Measurements from ENCODE around the gene NCKAP5.

Gene NCKAP5

GRCh38 chr2:132632000-132632649 is 936.1 kb downstream of the NCKAP5 start:
- no peak overlapping the region for H3K27ac ChIP-seq (replicated peaks)
- TF ChIP-seq CTCF (IDR thresholded peaks at IDR 0.05; ENCODE audit: insufficient read depth, low read length) (no peak), GABPA (IDR thresholded peaks at IDR 0.05; ENCODE audit: low read depth) (no peak), SPI1 (IDR thresholded peaks at IDR 0.05; ENCODE audit: borderline replicate concordance, low read depth) (no peak), REST (IDR thresholded peaks at IDR 0.05; ENCODE audit: insufficient replicate concordance, low read depth) (no peak)
- no peak overlapping the region for H3K4me3 ChIP-seq (replicated peaks; ENCODE audit: insufficient read depth, low read length)
- DNase-seq (ENCODE audit: low read depth in 1 of 2, low spot score in 1 of 2) = no peak
- no peaks in the 10 kb centered on the region for H3K27me3 ChIP-seq (ENCODE audit: insufficient read depth, poor library complexity, severe bottlenecking)

- DNase-seq (ENCODE audit: low read depth in 1 of 2, low spot score in 1 of 2) = no peak
- no peak for TF ChIP-seq CTCF (IDR thresholded peaks at IDR 0.05; ENCODE audit: insufficient read depth, low read length)
- no peak for TF ChIP-seq REST (IDR thresholded peaks at IDR 0.05; ENCODE audit: insufficient replicate concordance, low read depth)
- no peak for TF ChIP-seq POLR2AphosphoS5 (IDR thresholded peaks at IDR 0.05; ENCODE audit: low read depth)
- no peak for TF ChIP-seq SPI1 (IDR thresholded peaks at IDR 0.05; ENCODE audit: borderline replicate concordance, low read depth)
- TF ChIP-seq GABPA (IDR thresholded peaks at IDR 0.05; ENCODE audit: low read depth) = no peak
- Histone ChIP-seq H3K27ac (replicated peaks) (no peak overlapping the region), H3K4me3 (replicated peaks; ENCODE audit: insufficient read depth, low read length) (no peak overlapping the region), H3K27me3 (ENCODE audit: insufficient read depth, poor library complexity, severe bottlenecking) (no peaks in the 10 kb centered on the region)
These were observed 940.7 kb downstream of the NCKAP5 start for GRCh38 chr2:132627536-132627935.

- Histone ChIP-seq H3K27me3 (ENCODE audit: insufficient read depth, poor library complexity, severe bottlenecking) (no peaks in the 10 kb centered on the region), H3K27ac (replicated peaks) (0 out of 2 replicates have a peak overlapping the region, but pooled peaks have one; percentile 12), H3K4me3 (replicated peaks; ENCODE audit: insufficient read depth, low read length) (no peak overlapping the region)
- TF ChIP-seq REST (IDR thresholded peaks at IDR 0.05; ENCODE audit: insufficient replicate concordance, low read depth) = no peak
- no peak for TF ChIP-seq CTCF (IDR thresholded peaks at IDR 0.05; ENCODE audit: insufficient read depth, low read length)
- TF ChIP-seq SPI1 (IDR thresholded peaks at IDR 0.05; ENCODE audit: borderline replicate concordance, low read depth) = no peak
- TF ChIP-seq GABPA (IDR thresholded peaks at IDR 0.05; ENCODE audit: low read depth) = no peak
- no peak for TF ChIP-seq POLR2AphosphoS5 (IDR thresholded peaks at IDR 0.05; ENCODE audit: low read depth)
- peak in 1 of 2 experiments; percentile 62 for DNase-seq (ENCODE audit: low read depth in 1 of 2, low spot score in 1 of 2)
These were observed 945.0 kb downstream of the NCKAP5 start for GRCh38 chr2:132623096-132623839.

Measured in HL-60 (cell line).